WTC11 (cell line): ENCODE measurements around the gene DTNA. TPM values are rescaled to one million over a fixed set of nuclear protein-coding genes. Genes with fewer than 3 reads are reported as not detected.
"Not testable (repeated sequence)": the region's sequence is repeated elsewhere in the genome, so short reads cannot be mapped to it uniquely, and the experiment has no call there.

Experiments used
- ATAC-seq: fragments of 200-7000 bp; cut with Tn5 transposase; 2 replicates; pipeline ENCODE4 v1.10.0; 2021; ENCODE audit warnings: mild to moderate bottlenecking, moderate library complexity
- CTCF ChIA-PET: fragments of 300-600 bp; sonication (Branson Sonifier 250); formaldehyde crosslinking; loops from one replicate; lab custom pipeline; 2021; ENCODE audit warnings: antibody characterized with exemption; lab: Charles Lee
- POLR2A ChIA-PET: fragments of 350-600 bp; sonication (Branson Sonifier 250); formaldehyde crosslinking; loops from one replicate; lab custom pipeline; 2021; ENCODE audit warnings: antibody characterized with exemption; lab: Charles Lee
- DNase-seq: peaks from one replicate; pipeline ENCODE4 v3.0.0; 2021; ENCODE audit warnings: low spot score
- H3K27ac Mint-ChIP-seq: 2 replicates; pipeline ENCODE4 v1.8.0; 2021; ENCODE audit warnings: mixed read lengths
- H3K27me3 Mint-ChIP-seq: 2 replicates; pipeline ENCODE4 v1.8.0; 2021; ENCODE audit warnings: low read depth, mild to moderate bottlenecking, moderate library complexity, mixed read lengths
- H3K36me3 Mint-ChIP-seq: 2 replicates; pipeline ENCODE4 v1.8.0; 2021; ENCODE audit warnings: mixed read lengths
- H3K4me1 Mint-ChIP-seq: 2 replicates; pipeline ENCODE4 v1.8.0; 2022; ENCODE audit warnings: mixed read lengths
- H3K4me3 Mint-ChIP-seq: 2 replicates; pipeline ENCODE4 v1.8.0; 2021; ENCODE audit warnings: mild to moderate bottlenecking, moderate library complexity, mixed read lengths
- H3K9me3 Mint-ChIP-seq: 2 replicates; pipeline ENCODE4 v1.8.0; 2021; ENCODE audit warnings: mixed read lengths
- ETV6 ChIP-seq: sonication (generic); formaldehyde crosslinking; IDR thresholded peaks from 2 replicates; pipeline ENCODE4 v1.8.1; 2022; ENCODE audit warnings: mild to moderate bottlenecking, missing genetic modification reagents
- HMGA2 ChIP-seq: fragments of 250-450 bp; sonication (Bioruptor Pico); IDR thresholded peaks from 2 replicates; pipeline ENCODE4 v1.4.0; 2021; ENCODE audit warnings: mild to moderate bottlenecking, moderate library complexity
- MXD4 ChIP-seq: fragments of 250-450 bp; sonication (Bioruptor Pico); IDR thresholded peaks from 2 replicates; pipeline ENCODE4 v1.8.0; 2021; ENCODE audit warnings: mild to moderate bottlenecking, moderate library complexity, borderline replicate concordance
- NR1H2 ChIP-seq: sonication (generic); formaldehyde crosslinking; IDR thresholded peaks from 2 replicates; pipeline ENCODE4 v1.9.0; 2021; ENCODE audit warnings: mild to moderate bottlenecking, moderate library complexity, missing genetic modification reagents
- RELA ChIP-seq: sonication (generic); formaldehyde crosslinking; IDR thresholded peaks from 2 replicates; pipeline ENCODE4 v1.8.1; 2022; ENCODE audit warnings: missing genetic modification reagents, mild to moderate bottlenecking, borderline replicate concordance
- TCF7 ChIP-seq: sonication (generic); formaldehyde crosslinking; IDR thresholded peaks from 2 replicates; pipeline ENCODE4 v1.8.0; 2022; ENCODE audit warnings: mild to moderate bottlenecking, low read depth, missing genetic modification reagents, moderate library complexity
- ZNF232 ChIP-seq: sonication (generic); formaldehyde crosslinking; IDR thresholded peaks from 2 replicates; pipeline ENCODE4 v1.8.0; 2022; ENCODE audit warnings: mild to moderate bottlenecking, missing genetic modification reagents
- ZNF532 ChIP-seq: fragments of 250-450 bp; sonication (Bioruptor Pico); IDR thresholded peaks from 2 replicates; pipeline ENCODE4 v1.9.0; 2021; ENCODE audit warnings: mild to moderate bottlenecking, borderline replicate concordance
- ZNF671 ChIP-seq: fragments of 250-450 bp; sonication (Bioruptor Pico); IDR thresholded peaks from 2 replicates; pipeline ENCODE4 v1.8.0; 2021; ENCODE audit warnings: mild to moderate bottlenecking
- total RNA-seq: library from RNA; stranded (reverse); gene quantifications from 3 replicates; pipeline ENCODE4 v1.2.3, GENCODE V29; 2021
- TF ChIP-seq, protein P1 (sequence below): sonication (generic); formaldehyde crosslinking; IDR thresholded peaks from 2 replicates; pipeline ENCODE4 v1.8.1; 2022; ENCODE audit warnings: mild to moderate bottlenecking, moderate library complexity, missing genetic modification reagents
- TF ChIP-seq, protein P2 (sequence below): fragments of 250-450 bp; sonication (Bioruptor Pico); IDR thresholded peaks from 2 replicates; pipeline ENCODE4 v1.9.0; 2021; ENCODE audit warnings: moderate library complexity, mild to moderate bottlenecking, inconsistent platforms, borderline replicate concordance
- TF ChIP-seq, protein P3 (sequence below): fragments of 200-600 bp; IDR thresholded peaks from 2 replicates; pipeline ENCODE4 v1.8.0; 2022; ENCODE audit warnings: antibody characterized with exemption
- TF ChIP-seq, protein P4 (sequence below): sonication (generic); formaldehyde crosslinking; IDR thresholded peaks from 2 replicates; pipeline ENCODE4 v1.8.1; 2022; ENCODE audit warnings: low read depth, mild to moderate bottlenecking, moderate library complexity, missing genetic modification reagents, borderline replicate concordance

Gene DTNA
- total RNA-seq, 1 experiment from 2014 or later: 16.1 TPM

GRCh38 chr18:34915046-34915445 is 204.9 kb downstream of the DTNA start:
- no peak for DNase-seq
- CTCF ChIA-PET: no interaction called here
- H3K36me3 Mint-ChIP-seq: no peaks in the 10 kb centered on the region
- H3K9me3 Mint-ChIP-seq: no peaks in the 10 kb centered on the region
- POLR2A ChIA-PET: no interaction called here
- peaks cover 8% of the 10 kb centered on the region for H3K4me1 Mint-ChIP-seq
- H3K27ac Mint-ChIP-seq: no peak overlapping the region
- TF ChIP-seq HMGA2 (CRISPR knock-in tag) (peak; percentile 94), ETV6 (CRISPR knock-in tag) (no peak)
- TF ChIP-seq, protein P1, sequence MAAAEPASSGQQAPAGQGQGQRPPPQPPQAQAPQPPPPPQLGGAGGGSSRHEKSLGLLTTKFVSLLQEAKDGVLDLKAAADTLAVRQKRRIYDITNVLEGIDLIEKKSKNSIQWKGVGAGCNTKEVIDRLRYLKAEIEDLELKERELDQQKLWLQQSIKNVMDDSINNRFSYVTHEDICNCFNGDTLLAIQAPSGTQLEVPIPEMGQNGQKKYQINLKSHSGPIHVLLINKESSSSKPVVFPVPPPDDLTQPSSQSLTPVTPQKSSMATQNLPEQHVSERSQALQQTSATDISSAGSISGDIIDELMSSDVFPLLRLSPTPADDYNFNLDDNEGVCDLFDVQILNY (CRISPR knock-in tag): no peak
- no peaks in the 10 kb centered on the region for H3K27me3 Mint-ChIP-seq
- no peak; the same call in 1 of the 2 replicates for ATAC-seq
- no peak overlapping the region for H3K4me3 Mint-ChIP-seq

GRCh38 chr18:34916539-34916938 is 206.4 kb downstream of the DTNA start:
- POLR2A ChIA-PET, ATAC-seq, H3K27ac Mint-ChIP-seq, CTCF ChIA-PET, H3K4me3 Mint-ChIP-seq, DNase-seq, H3K4me1 Mint-ChIP-seq, H3K36me3 Mint-ChIP-seq, H3K9me3 Mint-ChIP-seq, H3K27me3 Mint-ChIP-seq: not testable (repeated sequence)

DNA sequence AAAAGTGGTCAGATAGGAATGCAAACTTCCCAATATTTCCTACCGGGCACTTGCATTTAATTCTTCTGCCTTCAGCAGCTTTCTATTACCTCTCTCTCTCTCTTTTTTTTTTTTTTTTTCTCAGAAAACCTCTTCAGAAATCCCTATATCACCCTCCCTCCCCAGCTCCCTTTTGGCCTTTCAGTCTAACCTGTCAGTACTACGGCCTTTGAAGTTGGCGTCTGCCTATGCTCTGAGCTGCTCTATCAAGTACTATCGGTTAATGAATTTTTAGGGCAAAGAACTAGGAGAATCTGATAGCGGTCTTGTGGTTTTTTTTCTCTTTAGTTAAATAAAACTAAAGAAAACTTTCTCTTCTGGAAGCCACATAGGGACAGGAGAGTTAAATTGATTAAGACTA is 208.8 kb downstream of the DTNA start:
- TF ChIP-seq ZNF671: no peak
- TF ChIP-seq, protein P2, sequence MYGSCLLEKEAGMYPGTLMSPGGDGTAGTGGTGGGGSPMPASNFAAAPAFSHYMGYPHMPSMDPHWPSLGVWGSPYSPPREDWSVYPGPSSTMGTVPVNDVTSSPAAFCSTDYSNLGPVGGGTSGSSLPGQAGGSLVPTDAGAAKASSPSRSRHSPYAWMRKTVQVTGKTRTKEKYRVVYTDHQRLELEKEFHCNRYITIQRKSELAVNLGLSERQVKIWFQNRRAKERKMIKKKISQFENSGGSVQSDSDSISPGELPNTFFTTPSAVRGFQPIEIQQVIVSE: no peak
- ChIA-PET CTCF (no interaction called here), POLR2A (no interaction called here)
- H3K4me3 Mint-ChIP-seq: no peak overlapping the region
- no peaks in the 10 kb centered on the region for H3K9me3 Mint-ChIP-seq
- DNase-seq (no peak), ATAC-seq (no peak)
- H3K4me1 Mint-ChIP-seq: no peaks in the 10 kb centered on the region; the same call in 1 of the 2 replicates
- no peaks in the 10 kb centered on the region for H3K36me3 Mint-ChIP-seq
- no peak overlapping the region for H3K27ac Mint-ChIP-seq
- H3K27me3 Mint-ChIP-seq: no peaks in the 10 kb centered on the region

DNA sequence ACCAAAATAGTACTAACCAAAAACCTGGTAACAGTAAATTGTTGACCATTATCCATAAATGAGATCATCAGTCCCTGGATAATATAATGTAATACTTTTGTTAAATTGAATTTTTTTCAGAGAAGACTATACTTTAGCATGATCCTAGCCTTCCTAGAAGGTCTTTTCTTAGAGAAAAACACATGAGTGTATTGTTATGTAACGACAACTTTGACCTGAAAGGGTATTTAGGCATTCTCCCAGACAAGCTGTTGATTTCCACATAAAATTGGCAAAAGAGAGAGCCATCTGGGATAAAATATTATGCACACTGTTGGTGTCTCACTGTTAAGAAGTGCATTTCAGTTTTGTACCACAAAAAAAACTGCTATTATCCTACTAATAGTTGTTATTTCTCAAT is 211.1 kb downstream of the DTNA start:
- CTCF ChIA-PET: no interaction called here
- POLR2A ChIA-PET: no interaction called here
- Mint-ChIP-seq H3K9me3 (peaks cover 15% of the 10 kb centered on the region), H3K4me1 (no peaks in the 10 kb centered on the region), H3K36me3 (no peaks in the 10 kb centered on the region), H3K27me3 (no peaks in the 10 kb centered on the region), H3K4me3 (no peak overlapping the region), H3K27ac (no peak overlapping the region)
- TF ChIP-seq ZNF532 (CRISPR knock-in tag): no peak
- no peak for TF ChIP-seq NR1H2 (CRISPR knock-in tag)
- no peak for TF ChIP-seq TCF7 (CRISPR knock-in tag)
- TF ChIP-seq RELA (CRISPR knock-in tag): no peak
- TF ChIP-seq, protein P3, sequence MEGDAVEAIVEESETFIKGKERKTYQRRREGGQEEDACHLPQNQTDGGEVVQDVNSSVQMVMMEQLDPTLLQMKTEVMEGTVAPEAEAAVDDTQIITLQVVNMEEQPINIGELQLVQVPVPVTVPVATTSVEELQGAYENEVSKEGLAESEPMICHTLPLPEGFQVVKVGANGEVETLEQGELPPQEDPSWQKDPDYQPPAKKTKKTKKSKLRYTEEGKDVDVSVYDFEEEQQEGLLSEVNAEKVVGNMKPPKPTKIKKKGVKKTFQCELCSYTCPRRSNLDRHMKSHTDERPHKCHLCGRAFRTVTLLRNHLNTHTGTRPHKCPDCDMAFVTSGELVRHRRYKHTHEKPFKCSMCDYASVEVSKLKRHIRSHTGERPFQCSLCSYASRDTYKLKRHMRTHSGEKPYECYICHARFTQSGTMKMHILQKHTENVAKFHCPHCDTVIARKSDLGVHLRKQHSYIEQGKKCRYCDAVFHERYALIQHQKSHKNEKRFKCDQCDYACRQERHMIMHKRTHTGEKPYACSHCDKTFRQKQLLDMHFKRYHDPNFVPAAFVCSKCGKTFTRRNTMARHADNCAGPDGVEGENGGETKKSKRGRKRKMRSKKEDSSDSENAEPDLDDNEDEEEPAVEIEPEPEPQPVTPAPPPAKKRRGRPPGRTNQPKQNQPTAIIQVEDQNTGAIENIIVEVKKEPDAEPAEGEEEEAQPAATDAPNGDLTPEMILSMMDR: no peak
- no peak for TF ChIP-seq ZNF232 (CRISPR knock-in tag)
- TF ChIP-seq MXD4 (CRISPR knock-in tag): no peak
- TF ChIP-seq, protein P4, sequence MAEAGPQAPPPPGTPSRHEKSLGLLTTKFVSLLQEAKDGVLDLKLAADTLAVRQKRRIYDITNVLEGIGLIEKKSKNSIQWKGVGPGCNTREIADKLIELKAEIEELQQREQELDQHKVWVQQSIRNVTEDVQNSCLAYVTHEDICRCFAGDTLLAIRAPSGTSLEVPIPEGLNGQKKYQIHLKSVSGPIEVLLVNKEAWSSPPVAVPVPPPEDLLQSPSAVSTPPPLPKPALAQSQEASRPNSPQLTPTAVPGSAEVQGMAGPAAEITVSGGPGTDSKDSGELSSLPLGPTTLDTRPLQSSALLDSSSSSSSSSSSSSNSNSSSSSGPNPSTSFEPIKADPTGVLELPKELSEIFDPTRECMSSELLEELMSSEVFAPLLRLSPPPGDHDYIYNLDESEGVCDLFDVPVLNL (CRISPR knock-in tag): no peak
- no peak for ATAC-seq
- no peak for DNase-seq
